Transverse colon (tissue), 4 donors: ENCODE results near the gene SBF2. TPM values are rescaled to one million over a fixed set of nuclear protein-coding genes. Genes with fewer than 3 reads are reported as not detected.

ENCODE experiments used
- DNase-seq: peaks from one replicate; pipeline ENCODE4 v3.0.0-alpha.2; 2019
- H3K27ac ChIP-seq, 4 donors: fragments of 200-600 bp; sonication (generic); 2 replicates each; pipeline ENCODE4 v1.5.1; 2016 to 2018; ENCODE audit warnings: inconsistent platforms in 4 of 4
- H3K27me3 ChIP-seq: fragments of 200-600 bp; sonication (generic); 2 replicates; pipeline ENCODE4 v1.5.1; 2017; ENCODE audit warnings: inconsistent platforms
- H3K36me3 ChIP-seq, 4 donors: fragments of 200-600 bp; sonication (generic); 2 replicates each; pipeline ENCODE4 v1.5.1; 2017 to 2019; ENCODE audit warnings: inconsistent platforms in 4 of 4
- H3K4me1 ChIP-seq, 4 donors: fragments of 200-600 bp; sonication (generic); 2 replicates each; pipeline ENCODE4 v1.5.1; 2017 to 2020; ENCODE audit warnings: inconsistent platforms in 4 of 4
- H3K4me3 ChIP-seq, 4 donors: fragments of 200-600 bp; sonication (generic); 1 replicate in 1 of 4; 2 replicates in 3 of 4; pipeline versions ENCODE4 v1.5.1 to v1.6.1; 2017 to 2019; ENCODE audit warnings: inconsistent platforms in 4 of 4
- H3K9me3 ChIP-seq, 2 donors: fragments of 200-600 bp; sonication (generic); 2 replicates each; pipeline ENCODE4 v1.5.1; 2017 to 2019; ENCODE audit warnings: inconsistent platforms in 2 of 2
- EP300 ChIP-seq: sonication (generic); formaldehyde crosslinking; IDR thresholded peaks from one replicate; pipeline ENCODE4 v1.6.1; 2017; ENCODE audit warnings: antibody characterized with exemption, low read depth
- POLR2A ChIP-seq: fragments of 450-650 bp; IDR thresholded peaks from one replicate; pipeline ENCODE4 v1.6.1; 2016; ENCODE audit warnings: antibody characterized with exemption, mild to moderate bottlenecking, moderate library complexity
- POLR2AphosphoS5 ChIP-seq, 3 donors: sonication (generic); formaldehyde crosslinking; IDR thresholded peaks; one replicate each; pipeline ENCODE4 v1.6.1; 2016; ENCODE audit warnings: antibody characterized with exemption in 3 of 3
- WGBS, 2 donors: methylation state at CpG; one replicate each; pipeline ENCODE4 v1.1.5; 2018; ENCODE audit warnings: low coverage in 1 of 2; 5-methylcytosine and 5-hydroxymethylcytosine counted together
- in situ Hi-C, 4 donors: fragments of 200-750 bp; cut with MboI; loops; one replicate each; pipeline versions ENCODE4 v1.15.0 to v1.15.1; 2017; ENCODE audit warnings: low sequenced_read_pairs in 3 of 4, low pct_ligation_motif_present in 1 of 4, low pct_unique_long_range_greater_than_20kb in 1 of 4
- intact Hi-C: fragments of 100-400 bp; cut with DNase I; formaldehyde crosslinking; loops from one replicate; pipeline ENCODE4 v1.15.1; 2023; ENCODE audit warnings: low total_unique reads
- total RNA-seq, 4 donors: library from RNA; depleted of rRNA; stranded (reverse); fragments of >200 nt; gene quantifications; one replicate each; pipeline ENCODE4 v1.1.0, GENCODE V29; 2016
- TF ChIP-seq, protein P1 (sequence below), 5 experiments: fragments of 200-600 bp in 3 of 5; fragments of 450-650 bp in 2 of 5; sonication (generic) in 3 of 5; IDR thresholded peaks; 1 replicate in 2 of 5; 2 replicates in 3 of 5; pipeline ENCODE4 v1.5.1; 2016 to 2017; ENCODE audit warnings: antibody characterized with exemption in 5 of 5, inconsistent platforms in 3 of 5, mild to moderate bottlenecking in 2 of 5, moderate library complexity in 1 of 5

The SBF2 gene
- total RNA-seq, 4 donors from 2014 or later = 46.4 to 71.0 (median 54.8) TPM

DNA sequence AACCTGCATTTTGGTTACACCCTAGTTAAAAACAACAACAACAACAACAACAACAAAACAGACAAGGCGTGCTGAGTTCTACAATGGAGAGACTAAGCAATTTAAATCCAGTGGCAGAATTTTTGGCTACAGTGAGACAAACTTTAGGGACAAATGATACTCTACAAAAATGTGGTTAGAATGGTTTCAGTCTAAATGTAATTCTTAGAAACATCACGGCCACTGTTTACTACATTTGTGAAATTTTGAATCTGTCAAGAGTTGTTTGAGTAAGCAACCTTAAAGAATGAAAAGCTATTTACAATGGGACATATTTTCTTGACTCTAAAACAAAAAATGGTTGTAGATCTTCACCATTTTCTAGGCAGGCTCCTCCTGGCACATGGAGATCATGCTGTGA lies 370.7 kb downstream of the SBF2 start:
- H3K27me3 ChIP-seq = no peaks in the 10 kb centered on the region
- H3K9me3 ChIP-seq = no peaks in the 10 kb centered on the region
- no peak overlapping the region for H3K27ac ChIP-seq
- in situ Hi-C loops (no loop called here), intact Hi-C loops (no loop called here)
- H3K4me1 ChIP-seq = no peaks in the 10 kb centered on the region
- no peak overlapping the region for H3K4me3 ChIP-seq
- WGBS, 2 donors = 64 to 82% methylated on average over 1 to 2 of the region's 2 CpGs
- no peak for DNase-seq
- TF ChIP-seq POLR2AphosphoS5 (IDR thresholded peaks at IDR 0.05) (no peak), POLR2A (no peak), EP300 (no peak)
- TF ChIP-seq, protein P1, sequence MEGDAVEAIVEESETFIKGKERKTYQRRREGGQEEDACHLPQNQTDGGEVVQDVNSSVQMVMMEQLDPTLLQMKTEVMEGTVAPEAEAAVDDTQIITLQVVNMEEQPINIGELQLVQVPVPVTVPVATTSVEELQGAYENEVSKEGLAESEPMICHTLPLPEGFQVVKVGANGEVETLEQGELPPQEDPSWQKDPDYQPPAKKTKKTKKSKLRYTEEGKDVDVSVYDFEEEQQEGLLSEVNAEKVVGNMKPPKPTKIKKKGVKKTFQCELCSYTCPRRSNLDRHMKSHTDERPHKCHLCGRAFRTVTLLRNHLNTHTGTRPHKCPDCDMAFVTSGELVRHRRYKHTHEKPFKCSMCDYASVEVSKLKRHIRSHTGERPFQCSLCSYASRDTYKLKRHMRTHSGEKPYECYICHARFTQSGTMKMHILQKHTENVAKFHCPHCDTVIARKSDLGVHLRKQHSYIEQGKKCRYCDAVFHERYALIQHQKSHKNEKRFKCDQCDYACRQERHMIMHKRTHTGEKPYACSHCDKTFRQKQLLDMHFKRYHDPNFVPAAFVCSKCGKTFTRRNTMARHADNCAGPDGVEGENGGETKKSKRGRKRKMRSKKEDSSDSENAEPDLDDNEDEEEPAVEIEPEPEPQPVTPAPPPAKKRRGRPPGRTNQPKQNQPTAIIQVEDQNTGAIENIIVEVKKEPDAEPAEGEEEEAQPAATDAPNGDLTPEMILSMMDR (IDR thresholded peaks at IDR 0.05) = no peak
- no peaks in the 10 kb centered on the region for H3K36me3 ChIP-seq

DNA sequence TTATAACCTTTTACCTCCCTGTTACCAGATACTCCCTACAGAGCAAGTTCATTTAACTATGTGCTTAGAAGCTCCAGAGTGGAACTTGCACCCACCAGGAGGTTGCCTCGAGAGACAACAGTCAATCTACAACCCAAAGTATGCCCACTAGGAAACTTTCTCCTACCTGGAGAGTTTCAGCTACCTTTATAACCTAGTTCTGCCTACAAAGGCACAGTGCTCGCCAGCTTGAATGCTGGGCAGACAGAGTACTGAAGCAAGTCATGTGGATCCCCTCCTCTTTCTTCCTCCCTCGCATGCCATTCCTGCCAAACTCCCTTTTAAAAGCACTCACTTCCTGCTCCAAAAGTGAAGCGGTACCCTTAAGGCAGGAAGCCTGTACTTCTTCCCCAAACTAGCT lies 371.2 kb downstream of the SBF2 start:
- Histone ChIP-seq H3K36me3 (no peaks in the 10 kb centered on the region), H3K4me3 (no peak overlapping the region), H3K27ac (no peak overlapping the region), H3K4me1 (no peaks in the 10 kb centered on the region), H3K9me3 (no peaks in the 10 kb centered on the region), H3K27me3 (no peaks in the 10 kb centered on the region)
- DNase-seq = no peak
- in situ Hi-C loops = no loop called here
- TF ChIP-seq POLR2AphosphoS5 (IDR thresholded peaks at IDR 0.05) = no peak
- TF ChIP-seq, protein P1 (IDR thresholded peaks at IDR 0.05) = no peak
- 73 to 77% methylated on average over 4 of the region's 4 CpGs for WGBS, 2 donors
- intact Hi-C loops = no loop called here

DNA sequence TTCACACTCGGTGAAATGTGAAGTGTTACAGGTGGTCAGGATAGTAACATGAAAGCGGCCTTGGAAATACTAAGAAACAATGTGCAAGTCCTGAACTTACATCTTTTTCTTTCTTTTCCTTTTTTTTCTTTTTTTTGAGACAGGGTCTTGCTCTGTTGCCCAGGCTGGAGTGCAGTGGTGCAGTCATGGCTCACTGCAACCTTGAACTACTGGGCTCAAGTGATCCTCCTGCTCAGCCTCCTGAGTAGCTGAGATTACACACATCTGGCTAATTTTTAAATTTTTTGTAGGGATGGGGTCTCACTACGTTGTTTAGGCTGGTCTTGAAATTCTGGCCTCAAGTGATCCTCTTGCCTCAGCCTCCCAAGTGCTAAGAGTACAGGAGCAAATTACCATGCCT lies 377.5 kb downstream of the SBF2 start:
- no peaks in the 10 kb centered on the region for H3K27me3 ChIP-seq
- H3K4me1 ChIP-seq = no peaks in the 10 kb centered on the region
- no peaks in the 10 kb centered on the region for H3K9me3 ChIP-seq
- no peak overlapping the region for H3K4me3 ChIP-seq
- intact Hi-C loops = no loop called here
- 83 to 96% methylated on average over 3 of the region's 3 CpGs for WGBS, 2 donors
- no peak for DNase-seq
- in situ Hi-C loops = no loop called here
- H3K36me3 ChIP-seq = no peaks in the 10 kb centered on the region
- no peak overlapping the region for H3K27ac ChIP-seq
- TF ChIP-seq POLR2AphosphoS5 (IDR thresholded peaks at IDR 0.05) = no peak
- TF ChIP-seq, protein P1 (IDR thresholded peaks at IDR 0.05) = no peak
- no peak for TF ChIP-seq EP300
- TF ChIP-seq POLR2A = no peak

DNA sequence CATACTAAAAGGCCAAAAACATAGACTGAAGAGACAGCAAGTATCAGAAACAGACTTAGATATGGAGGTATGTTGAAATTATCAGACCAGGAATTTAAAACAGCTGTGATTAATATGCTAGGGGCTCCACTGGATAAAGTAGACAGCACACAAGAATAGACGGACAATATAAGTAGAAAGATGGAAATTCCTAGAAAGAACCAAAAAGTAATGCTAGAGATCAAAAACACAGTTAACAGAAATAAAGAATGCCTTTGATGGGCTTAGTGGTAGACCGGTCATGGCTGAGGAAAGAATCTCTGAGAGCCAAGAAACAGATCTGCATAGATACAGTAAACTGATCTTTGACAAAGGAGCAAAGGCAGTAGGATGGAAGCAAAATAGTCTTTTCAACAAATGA lies 380.0 kb downstream of the SBF2 start:
- intact Hi-C loops (no loop called here), in situ Hi-C loops (no loop called here)
- no peak overlapping the region for H3K4me3 ChIP-seq
- no peaks in the 10 kb centered on the region for H3K9me3 ChIP-seq
- H3K4me1 ChIP-seq = no peaks in the 10 kb centered on the region
- WGBS, 2 donors = 75% methylated on average over 2 of the region's 2 CpGs; no CpG with 5 or more reads in 1 of the 2 donors
- no peaks in the 10 kb centered on the region for H3K27me3 ChIP-seq
- no peak for DNase-seq
- no peak overlapping the region for H3K27ac ChIP-seq
- TF ChIP-seq POLR2AphosphoS5 (IDR thresholded peaks at IDR 0.05) (no peak), EP300 (no peak), POLR2A (no peak)
- TF ChIP-seq, protein P1 (IDR thresholded peaks at IDR 0.05) = no peak
- no peaks in the 10 kb centered on the region for H3K36me3 ChIP-seq
